GM23338 (cell line): ENCODE results near the gene ELMO2.

Experiments
- CREB1 ChIP-seq: fragments of 250-450 bp; sonication (Bioruptor Pico); IDR thresholded peaks from 2 replicates; pipeline ENCODE4 v1.5.0; 2020; ENCODE audit warnings: low read depth, mild to moderate bottlenecking, moderate library complexity
- CTCF ChIP-seq, 2 experiments: fragments of 200-600 bp in 1 of 2; sonication (generic) in 1 of 2; conservative IDR thresholded peaks; 2 replicates each; pipeline versions ENCODE4 v1.5.1 to v1.6.1; 2016 to 2017; ENCODE audit warnings: antibody characterized with exemption in 2 of 2, low read depth in 2 of 2, mild to moderate bottlenecking in 2 of 2, moderate library complexity in 1 of 2
- ETS1 ChIP-seq: IDR thresholded peaks from 2 replicates; pipeline ENCODE4 v1.6.1; 2016; ENCODE audit warnings: antibody characterized with exemption
- EZH2 ChIP-seq: fragments of 200-600 bp; sonication (generic); IDR thresholded peaks from one replicate; pipeline ENCODE4 v1.8.0; 2017; ENCODE audit warnings: antibody characterized with exemption, mild to moderate bottlenecking, low read depth; ENCODE audit not compliant: unreplicated experiment
- EZH2phosphoT487 ChIP-seq: fragments of 200-600 bp; sonication (generic); IDR thresholded peaks from one replicate; pipeline ENCODE4 v1.8.1; 2018; ENCODE audit warnings: antibody characterized with exemption; ENCODE audit not compliant: unreplicated experiment
- JUNB ChIP-seq: IDR thresholded peaks from one replicate; pipeline ENCODE4 v1.6.1; 2016; ENCODE audit warnings: antibody characterized with exemption; ENCODE audit not compliant: unreplicated experiment
- NANOG ChIP-seq: IDR thresholded peaks from 2 replicates; pipeline ENCODE4 v1.6.1; 2016; ENCODE audit warnings: antibody characterized with exemption, borderline replicate concordance
- POLR2AphosphoS5 ChIP-seq: IDR thresholded peaks from 2 replicates; pipeline ENCODE4 v1.6.1; 2016; ENCODE audit warnings: antibody characterized with exemption, low read depth
- REST ChIP-seq: IDR thresholded peaks from one replicate; pipeline ENCODE4 v1.6.1; 2018; ENCODE audit warnings: antibody characterized with exemption; ENCODE audit not compliant: unreplicated experiment
- STAT1 ChIP-seq: IDR thresholded peaks from one replicate; pipeline ENCODE4 v1.6.1; 2016; ENCODE audit warnings: antibody characterized with exemption; ENCODE audit not compliant: unreplicated experiment
- ZNF331 ChIP-seq: fragments of 250-450 bp; sonication (Bioruptor Pico); IDR thresholded peaks from 2 replicates; pipeline ENCODE4 v1.5.0; 2020; ENCODE audit warnings: low read depth, mild to moderate bottlenecking, moderate library complexity

- TF ChIP-seq CTCF (conservative IDR thresholded peaks at IDR 0.05; ENCODE audit: low read depth in 2 of 2) (no peak), POLR2AphosphoS5 (no peak), EZH2phosphoT487 (no peak), CREB1 (CRISPR knock-in tag) (no peak), EZH2 (no peak), NANOG (no peak), REST (no peak), JUNB (no peak), STAT1 (no peak), ETS1 (no peak), ZNF331 (CRISPR knock-in tag) (no peak)
These were observed 39.6 kb downstream of the ELMO2 start for GRCh38 chr20:46366826-46367225.
